NCI-H2196 treated with DMSO at 0.1 percent for 48 hours (cell line): ENCODE data around the gene C12orf42.
"Not testable (repeated sequence)": the region's sequence is repeated elsewhere in the genome, so short reads cannot be mapped to it uniquely, and the experiment has no call there.

Source experiments
- DNase-seq: peaks from one replicate; lab custom pipeline; 2025; ENCODE audit not compliant: unreplicated experiment; lab: John Stamatoyannopoulos, UW

Gene C12orf42

DNA sequence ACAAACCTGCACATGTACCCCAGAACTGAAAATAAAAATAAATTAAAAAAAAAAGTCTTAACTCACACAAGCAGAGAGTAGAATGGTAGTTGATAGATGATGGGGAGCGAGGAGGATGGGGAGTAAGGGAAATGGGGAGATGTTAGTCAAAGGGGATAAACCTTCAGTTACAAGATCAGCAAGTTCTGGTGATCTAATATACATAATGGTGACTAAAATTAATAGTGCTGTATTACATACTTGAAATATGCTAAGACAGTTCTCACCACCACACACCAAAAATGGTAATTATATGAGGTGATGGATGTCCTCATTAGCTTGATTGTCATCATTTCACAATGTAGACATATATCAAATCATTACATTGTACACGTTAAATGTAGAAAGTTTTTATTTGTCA is 3.2 kb upstream of the C12orf42 start:
- DNase-seq, result no peak

DNA sequence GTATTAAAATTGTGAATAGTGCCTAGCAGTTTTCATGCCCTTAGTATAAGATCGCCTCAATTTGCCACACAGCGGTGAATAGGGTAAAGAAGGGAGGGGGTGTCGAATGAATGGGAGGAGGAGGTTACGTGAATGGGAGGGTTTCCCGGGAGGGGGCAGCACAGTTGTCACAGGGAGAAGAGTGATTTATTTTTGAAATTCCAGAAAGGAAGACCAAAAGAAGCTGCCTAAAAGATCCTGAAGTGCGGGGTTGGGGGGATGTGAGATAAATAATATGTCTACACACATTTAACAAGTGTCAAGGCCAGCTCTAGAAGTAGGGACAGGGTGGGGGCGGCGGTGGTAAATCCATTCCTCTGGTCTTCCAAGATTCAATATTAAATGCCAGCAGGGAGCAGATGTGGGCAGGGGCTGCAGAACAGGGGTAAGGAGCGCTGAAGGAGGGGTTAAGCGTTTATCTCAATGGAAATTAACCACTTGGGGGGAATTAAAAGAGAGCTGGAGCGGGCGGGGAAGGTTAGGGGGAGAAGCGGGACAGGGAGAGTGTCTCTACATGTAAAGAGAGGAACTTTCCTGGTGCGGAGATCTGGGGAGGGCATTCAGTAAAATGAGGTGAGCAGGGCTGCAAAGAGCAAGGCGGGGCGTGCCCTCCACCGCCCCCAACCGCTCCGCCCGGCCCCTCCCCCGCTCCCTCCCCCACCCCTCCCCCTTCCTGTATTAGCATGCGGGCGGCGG is 867 bp downstream of the C12orf42 start:
- no peak for DNase-seq

DNA sequence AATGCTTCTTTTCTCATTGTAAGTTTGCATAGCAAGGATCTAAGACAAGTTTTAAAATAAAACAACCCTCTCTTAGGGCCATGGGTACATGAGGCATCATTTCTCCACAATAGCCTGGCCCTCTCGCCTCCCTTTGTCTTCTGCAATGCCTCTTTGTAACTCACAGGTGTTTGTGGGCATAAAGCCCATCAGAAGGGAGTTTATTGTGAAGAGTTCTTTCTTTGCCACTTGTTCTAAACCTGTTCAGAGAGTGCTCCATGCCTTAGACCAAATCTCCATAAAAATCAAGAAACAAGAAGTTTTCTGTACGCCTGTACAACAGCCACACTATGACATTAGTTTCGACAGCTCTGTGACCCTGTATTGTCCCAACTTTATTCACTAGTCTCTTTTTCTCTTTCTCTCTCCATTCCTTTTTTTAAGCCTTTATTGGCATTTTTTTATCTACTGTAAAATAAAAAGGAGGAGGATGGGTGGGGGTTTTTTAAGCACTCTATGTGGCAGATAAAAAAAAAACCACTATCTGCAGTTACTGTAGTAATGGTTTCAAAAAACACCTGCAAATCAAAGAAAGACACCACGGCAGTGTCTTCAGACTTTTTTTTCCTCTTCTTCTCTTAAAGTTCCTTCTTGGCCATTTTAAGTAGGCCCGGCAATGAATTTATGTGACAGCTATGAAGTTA is 1.6 kb downstream of the C12orf42 start:
- DNase-seq, result no peak

DNA sequence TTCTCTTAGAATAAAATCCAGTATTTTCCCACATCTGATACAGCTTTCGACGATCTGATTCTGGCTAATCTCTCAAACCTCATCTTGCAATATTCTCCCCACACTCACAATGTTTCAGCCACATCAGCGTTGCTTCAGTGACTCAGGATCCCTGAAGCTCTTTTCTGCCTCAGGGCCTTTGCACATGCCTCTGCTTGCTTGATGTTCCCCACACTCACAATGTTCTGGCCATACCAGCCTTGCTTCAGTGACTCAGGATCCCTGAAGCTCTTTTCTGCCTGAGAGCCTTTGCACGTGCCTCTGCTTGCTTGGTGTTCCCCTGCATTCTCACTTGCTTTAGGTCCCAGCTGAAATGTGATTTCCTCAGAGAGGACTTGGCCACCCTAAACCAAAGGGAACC is 2.6 kb downstream of the C12orf42 start:
- no peak for DNase-seq

DNA sequence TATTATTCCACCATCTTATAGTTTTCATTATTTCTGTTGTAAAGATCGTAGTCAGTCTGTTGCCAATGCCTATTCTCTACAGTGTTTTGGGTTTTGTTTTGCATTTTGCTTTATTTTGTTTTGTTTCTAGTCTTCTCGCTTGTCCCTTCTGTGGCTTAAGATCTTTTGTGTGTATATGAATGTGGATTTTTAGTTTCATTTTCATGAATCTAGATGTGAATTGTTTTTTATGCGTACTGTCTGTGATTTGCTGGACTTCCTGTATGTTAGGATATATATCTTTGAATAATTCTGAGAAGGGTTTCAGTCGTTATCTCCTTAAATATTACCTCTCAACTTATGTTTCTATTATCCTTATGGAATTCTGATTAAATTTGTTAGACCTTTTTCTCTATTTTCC is 13.4 kb downstream of the C12orf42 start:
- DNase-seq, result no peak

DNA sequence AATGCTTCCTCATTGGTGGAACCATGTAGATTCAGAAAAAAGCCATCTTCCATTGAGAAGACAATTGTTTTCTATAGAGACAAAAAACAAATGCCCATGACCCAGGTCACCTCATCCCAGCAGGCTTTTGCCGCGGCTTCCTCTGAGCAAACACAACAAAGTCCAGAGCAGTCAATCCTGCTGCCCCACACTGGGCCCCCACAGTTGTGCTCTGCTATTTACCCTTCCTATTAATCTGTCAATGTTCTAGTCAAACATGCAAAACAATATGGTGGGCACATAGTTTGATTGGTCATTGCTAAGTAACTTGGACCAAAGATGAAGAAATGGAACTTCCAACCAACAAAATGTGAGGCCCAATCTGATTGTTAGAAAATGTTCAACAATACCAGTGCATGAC is 20.7 kb downstream of the C12orf42 start:
- DNase-seq, result no peak

DNA sequence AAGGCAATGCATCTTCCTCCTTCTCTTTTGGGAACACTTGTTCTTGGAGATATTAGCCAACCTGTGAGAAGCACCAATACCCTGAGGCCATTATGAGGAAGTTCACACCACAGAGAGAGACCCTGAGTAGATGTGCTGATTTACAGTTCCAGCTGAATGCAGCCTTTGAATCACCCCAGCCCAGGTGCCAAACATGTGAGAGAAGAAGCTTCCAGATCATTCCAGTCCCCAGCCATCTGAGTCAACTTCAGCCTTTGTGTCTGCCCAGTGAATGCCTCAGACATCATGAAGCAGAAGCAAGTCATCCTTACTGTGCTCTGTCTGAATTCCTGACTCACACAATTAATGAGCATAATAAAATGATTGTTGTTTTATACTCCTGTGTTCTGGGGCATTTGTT is 25.1 kb downstream of the C12orf42 start:
- DNase-seq, result no peak

DNA sequence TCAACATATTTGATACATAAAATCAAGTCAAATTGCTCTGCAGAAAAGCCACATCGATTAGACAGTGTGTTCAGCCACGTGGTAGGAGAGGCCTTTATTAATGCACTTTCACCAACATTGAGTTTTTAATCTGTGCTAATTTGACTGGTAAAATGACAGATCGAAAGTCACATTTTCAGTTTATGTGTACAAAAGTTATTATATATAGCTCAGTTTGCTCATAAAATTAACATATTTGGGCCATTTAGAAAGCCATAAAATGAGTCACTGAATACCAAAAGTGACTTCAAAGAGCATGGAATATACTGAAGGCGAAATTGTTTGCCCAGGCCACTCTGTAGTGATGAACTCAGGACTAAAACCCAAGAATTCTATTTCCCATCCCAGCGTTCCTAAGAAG is 26.0 kb downstream of the C12orf42 start:
- DNase-seq, result no peak

DNA sequence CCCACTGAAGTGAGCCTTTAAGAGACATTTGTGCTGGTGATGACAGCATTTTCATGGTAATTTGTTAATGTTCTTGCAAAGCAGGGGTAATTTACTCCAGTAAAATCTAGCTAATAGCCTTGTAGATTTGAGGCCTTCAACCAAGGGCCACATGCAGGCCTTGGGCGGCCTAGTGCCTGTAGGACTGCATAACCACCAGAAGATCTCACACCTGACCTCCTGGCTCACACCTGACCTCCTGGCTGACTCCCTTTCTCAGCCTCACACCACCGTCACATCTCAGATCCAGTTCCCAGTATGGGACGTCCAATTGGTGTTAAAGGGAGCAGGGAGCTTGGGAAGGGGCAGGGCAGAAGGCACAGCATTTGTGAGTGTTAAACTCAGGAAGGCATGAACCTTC is 26.9 kb downstream of the C12orf42 start:
- no peak for DNase-seq

DNA sequence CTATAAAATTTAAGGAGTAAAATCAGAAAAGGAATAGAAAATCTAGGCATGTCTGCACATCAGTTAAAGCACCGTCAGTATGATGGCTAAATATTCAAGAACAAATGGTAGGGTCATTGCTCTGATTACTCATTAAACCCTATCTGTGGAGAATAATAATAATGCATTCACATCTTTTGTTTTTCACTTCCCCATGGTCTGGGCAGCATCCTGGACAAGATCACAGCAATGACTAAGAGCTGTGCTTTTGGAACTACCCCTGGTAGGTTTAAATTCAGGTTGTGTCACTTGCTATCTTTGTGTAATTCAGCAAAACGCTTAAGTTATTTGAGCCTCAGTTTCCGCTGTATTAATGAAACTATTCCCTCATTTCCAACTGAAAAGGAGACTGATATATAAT is 33.1 kb downstream of the C12orf42 start:
- DNase-seq, result no peak

DNA sequence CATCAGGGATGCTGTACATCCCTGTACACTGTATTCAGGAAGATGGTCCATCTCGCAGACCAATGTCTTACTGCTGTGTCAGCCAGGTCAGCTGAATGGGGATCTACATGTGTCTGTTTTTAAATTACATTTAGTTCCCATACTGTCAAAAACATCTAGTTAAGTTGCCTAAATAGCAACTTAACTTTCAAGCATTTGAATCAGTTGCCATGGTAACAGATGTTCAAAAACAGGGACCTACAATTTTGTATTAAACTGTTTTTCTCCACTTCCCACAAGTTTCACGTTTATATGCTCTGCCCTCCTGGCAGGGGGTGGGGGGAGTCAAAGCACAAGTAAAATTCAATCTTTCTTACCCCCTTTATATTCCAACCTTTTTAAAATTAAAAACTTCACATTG is 38.3 kb downstream of the C12orf42 start:
- no peak for DNase-seq

DNA sequence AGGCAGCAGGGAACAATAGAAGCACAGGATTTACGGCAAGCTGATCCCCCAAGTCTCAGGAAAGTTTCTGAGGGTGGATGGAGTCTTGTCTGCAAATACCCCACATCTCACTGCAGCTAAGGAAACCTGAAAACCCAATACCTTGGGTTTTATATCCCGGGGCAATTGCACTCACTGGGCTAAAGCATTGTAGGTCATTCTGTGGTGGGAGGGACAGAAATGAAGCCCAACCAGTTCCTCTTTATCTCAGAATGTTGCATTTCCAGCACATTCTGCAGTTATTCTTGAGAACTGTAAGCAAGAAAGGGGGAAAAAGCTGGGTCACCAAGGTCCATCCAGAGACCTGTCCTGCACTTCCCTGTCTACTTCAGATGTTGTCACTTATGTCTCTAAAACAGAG is 39.8 kb downstream of the C12orf42 start:
- DNase-seq, result no peak

DNA sequence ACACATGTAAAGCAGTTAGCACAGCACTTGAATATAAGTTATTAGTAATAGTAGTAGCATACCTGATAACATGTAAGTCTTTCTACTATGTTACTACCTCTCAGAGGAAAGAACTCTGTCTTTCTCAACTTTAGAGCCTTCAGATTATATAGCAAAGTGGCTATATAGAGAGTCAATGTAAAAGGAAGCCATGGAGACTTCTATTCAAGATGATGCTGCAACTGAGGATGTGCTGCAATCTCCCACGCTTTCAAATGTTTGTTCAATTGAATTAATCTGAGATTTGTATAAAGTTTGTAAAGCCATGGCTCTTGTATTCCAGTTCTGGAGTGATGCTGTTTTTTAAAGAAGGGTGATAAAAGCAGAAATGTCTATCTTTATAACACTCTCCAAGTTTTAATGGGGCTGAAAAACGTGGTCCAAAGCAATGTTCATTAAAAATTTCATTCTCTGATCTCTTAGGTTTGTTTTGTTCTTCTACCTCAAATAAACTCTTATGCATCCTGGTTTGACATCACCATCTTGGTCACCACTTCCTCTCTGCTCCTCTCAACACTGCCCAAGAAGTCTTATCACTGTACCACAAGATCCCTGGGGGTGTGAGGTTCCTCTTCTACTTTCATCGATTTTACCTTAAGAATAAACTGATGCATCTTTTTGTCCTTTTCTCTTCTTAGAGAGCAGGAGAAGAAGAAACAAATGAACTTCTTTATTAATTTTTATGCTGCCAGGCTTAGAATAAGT is 40.6 kb downstream of the C12orf42 start:
- no peak for DNase-seq

DNA sequence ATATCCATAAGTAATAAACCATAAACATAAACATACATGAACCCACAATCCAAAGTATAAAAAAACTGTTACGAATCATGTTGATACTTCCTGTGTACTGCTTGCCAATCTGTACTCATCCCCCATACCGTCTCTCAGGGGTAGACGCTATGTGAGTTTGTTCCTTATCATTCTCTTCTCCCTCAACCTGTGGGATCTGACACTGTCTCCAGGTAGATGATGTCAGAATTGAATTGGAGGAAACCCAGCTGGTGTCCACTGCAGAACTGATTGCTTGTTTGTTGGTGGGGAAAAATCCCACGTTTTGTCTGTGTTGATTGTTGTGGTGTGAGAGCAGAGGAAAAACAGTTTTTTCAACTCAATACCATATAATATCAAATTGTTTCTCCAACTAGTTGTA is 50.8 kb downstream of the C12orf42 start:
- no peak for DNase-seq

DNA sequence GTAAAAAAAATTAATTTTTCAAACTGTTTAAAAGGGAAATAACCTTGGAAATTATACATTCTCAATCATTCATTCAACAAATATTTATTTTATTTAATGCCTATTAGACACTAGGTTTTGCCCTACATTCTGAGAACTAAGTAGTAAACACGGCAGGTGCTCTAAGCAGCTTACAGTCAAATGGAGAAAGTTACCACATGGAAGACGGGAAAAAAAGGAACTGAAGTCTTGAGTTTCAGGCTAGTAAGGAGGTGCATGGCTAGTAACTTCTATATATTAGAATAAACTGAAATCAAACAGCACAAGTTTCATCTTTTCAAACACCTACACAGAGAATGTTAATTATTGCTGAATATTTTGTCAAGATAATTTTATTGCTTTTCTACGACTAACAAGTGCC is 52.9 kb downstream of the C12orf42 start:
- DNase-seq, result no peak

DNA sequence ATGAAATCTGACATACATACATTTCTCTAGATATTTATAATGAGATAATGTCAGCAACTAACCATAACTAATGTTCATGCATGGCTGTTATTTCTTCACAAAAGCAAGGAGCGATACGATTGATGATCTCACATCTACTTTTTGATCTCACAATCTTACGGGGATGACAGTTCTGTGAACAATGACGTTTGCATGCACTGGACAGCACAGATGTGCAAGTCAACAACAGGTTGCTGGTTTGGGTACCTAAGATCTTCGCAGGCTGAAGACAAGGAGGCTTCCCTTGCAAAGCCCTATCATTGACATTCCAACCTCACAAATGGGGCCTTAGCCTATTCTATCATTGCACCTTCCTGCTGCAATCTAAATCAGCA is 53.6 kb downstream of the C12orf42 start:
- no peak for DNase-seq

DNA sequence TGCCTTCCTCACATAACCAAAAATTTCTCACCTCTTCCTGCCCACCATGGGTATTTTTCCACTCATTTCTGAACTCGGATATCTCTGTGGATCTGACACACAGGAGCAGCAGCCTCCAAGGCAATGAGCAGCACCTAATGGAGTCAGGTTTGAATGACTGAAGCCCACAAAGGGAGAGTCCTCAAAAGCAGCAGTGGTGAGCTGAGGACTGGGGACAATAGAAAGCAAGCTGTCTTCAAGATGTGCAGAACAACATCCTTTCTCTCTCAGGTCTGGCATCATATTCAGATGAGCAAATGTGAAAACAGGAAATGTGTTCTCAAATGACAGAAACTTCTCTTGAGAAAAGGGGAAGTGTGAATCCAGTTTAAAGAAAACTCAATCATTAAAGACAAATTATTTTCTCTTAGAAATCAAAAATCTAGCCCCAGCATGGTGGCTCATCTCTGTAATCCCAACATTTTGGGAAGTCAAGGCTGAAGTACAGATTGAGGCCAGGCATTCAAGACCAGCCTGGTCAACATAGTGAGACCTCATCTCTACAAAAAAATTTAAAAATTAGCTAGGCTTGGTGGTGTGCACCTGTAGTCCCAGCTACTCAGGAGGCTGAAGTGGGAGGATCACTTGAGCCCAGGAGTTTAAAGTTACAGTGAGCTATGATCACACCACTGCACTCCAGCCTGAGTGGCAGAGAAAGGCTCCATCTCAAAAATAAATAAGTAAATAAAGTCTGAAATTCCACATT is 54.2 kb downstream of the C12orf42 start:
- no peak for DNase-seq

DNA sequence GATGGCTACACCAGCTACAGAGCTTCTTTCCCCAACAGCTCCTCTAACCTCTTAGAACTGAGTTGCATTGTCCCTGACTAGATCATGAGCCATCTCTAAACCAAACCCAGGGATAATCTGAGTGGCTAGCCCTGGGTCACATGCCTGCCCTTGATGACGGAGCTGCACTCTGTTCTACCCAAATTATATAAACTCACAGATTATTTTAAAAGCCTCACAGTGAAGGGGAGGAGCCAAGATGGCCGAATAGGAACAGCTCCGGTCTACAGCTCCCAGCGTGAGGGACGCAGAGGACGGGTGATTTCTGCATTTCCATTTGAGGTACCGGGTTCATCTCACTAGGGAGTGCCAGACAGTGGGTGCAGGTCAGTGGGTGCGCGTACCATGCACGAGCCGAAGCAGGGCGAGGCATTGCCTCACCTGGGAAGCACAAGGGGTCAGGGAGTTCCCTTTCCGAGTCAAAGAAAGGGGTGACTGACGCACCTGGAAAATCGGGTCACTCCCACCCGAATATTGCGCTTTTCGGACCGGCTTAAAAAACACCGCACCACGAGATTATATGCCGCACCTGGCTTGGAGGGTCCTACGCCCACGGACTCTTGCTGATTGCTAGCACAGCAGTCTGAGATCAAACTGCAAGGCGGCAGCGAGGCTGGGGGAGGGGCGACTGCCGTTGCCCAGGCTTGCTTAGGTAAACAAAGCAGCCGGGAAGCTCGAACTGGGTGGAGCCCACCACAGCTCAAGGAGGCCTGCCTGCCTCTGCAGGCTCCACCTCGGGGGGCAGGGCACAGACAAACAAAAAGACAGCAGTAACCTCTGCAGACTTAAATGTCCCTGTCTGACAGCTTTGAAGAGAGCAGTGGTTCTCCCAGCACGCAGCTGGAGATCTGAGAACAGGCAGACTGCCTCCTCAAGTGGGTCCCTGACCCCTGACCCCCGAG is 61.3 kb downstream of the C12orf42 start:
- not testable (repeated sequence) for DNase-seq

DNA sequence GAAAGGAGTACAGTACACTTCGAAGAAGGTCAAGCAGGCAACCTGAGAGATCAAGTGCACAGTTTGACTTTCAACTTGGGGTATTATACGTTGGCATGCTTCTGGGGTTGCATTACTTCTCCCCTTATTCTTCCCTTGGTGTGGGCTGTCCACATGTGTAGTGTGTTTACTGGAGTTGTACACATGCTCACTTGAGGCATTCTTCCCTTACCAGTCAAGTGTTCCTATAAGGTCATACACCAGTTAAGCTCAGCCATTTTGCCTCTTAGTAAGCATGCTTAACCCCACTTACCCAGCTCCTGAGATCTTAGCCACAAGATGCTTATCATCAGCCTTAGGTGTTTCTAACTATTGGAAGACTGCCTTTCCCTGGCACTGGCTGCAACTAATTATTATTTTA is 63.8 kb downstream of the C12orf42 start:
- DNase-seq, result no peak

DNA sequence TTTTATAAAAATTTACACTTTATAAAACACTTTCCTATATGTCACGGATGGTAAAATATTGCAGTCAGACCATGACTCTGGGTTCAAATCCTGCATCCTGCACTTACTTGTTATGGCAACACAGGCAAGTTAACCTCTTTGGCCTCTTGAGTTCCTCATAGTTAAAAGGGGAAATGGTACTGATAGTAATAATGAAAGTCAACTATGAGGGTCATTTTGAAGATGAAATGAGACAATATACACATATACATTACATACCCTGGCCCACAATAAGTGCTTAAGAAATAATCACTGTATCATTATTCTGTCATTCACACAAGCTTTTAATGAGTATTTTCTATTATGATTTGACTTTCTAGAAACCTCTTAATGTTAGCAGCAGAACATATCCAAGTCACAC is 64.4 kb downstream of the C12orf42 start:
- DNase-seq, result no peak
